ENCODE data around the gene TACC2.

DNA sequence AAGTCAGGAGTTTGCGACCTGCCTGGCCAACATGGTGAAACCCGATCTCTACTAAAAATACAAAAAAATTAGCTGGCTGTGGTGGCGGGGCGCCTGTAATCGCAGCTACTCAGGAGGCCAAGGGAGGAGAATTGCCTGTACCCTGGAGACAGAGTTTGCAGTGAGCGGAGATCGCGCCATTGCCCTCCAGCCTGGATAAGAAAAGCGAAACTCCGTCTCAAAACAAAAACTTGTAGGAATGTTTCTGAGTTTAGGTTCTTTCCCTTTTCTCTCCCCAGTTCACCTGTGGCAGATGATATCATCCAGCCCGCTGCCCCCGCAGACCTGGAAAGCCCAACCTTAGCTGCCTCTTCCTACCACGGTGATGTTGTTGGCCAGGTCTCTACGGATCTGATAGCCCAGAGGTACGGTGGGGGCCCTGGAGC, 143.4 kb downstream of the TACC2 start:
- no peak for TF ChIP-seq TAF7 (tag; IDR thresholded peaks at IDR 0.05)
- TF ChIP-seq CTCF (IDR thresholded peaks at IDR 0.05 in 2 of 3, conservative IDR thresholded peaks at IDR 0.05 in 1 of 3; ENCODE audit: insufficient read depth in 2 of 3, low read depth in 1 of 3, low read length in 3 of 3): no peak
- TF ChIP-seq ESRRA (IDR thresholded peaks at IDR 0.05; ENCODE audit: borderline replicate concordance, low read depth): no peak
- no peak for TF ChIP-seq ZEB2 (IDR thresholded peaks at IDR 0.05)
- TF ChIP-seq, protein P1, sequence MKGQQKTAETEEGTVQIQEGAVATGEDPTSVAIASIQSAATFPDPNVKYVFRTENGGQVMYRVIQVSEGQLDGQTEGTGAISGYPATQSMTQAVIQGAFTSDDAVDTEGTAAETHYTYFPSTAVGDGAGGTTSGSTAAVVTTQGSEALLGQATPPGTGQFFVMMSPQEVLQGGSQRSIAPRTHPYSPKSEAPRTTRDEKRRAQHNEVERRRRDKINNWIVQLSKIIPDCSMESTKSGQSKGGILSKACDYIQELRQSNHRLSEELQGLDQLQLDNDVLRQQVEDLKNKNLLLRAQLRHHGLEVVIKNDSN (CRISPR knock-in tag; IDR thresholded peaks at IDR 0.05): no peak
- TF ChIP-seq FOXK1 (CRISPR knock-in tag; IDR thresholded peaks at IDR 0.05; ENCODE audit: borderline replicate concordance): no peak
- TF ChIP-seq REST (IDR thresholded peaks at IDR 0.05; ENCODE audit: borderline replicate concordance): no peak
- no peak for TF ChIP-seq REST (CRISPR knock-in tag; IDR thresholded peaks at IDR 0.05; ENCODE audit: low read depth)
- TF ChIP-seq EP300 (IDR thresholded peaks at IDR 0.05; ENCODE audit: low read length): no peak
- no peak for TF ChIP-seq CAMTA2 (CRISPR knock-in tag; conservative IDR thresholded peaks at IDR 0.05)
- TF ChIP-seq SMAD4 (CRISPR knock-in tag; conservative IDR thresholded peaks at IDR 0.05): no peak
- no peak for TF ChIP-seq ZNF175 (CRISPR knock-in tag; IDR thresholded peaks at IDR 0.05; ENCODE audit: low read depth)
- TF ChIP-seq CHD2 (IDR thresholded peaks at IDR 0.05; ENCODE audit: low read depth, low read length): no peak
- no peak for TF ChIP-seq SMC3 (conservative IDR thresholded peaks at IDR 0.05; ENCODE audit: insufficient read depth, low read depth, low read length)
- no peak for TF ChIP-seq BACH1 (tag; IDR thresholded peaks at IDR 0.05)
